ENCODE data around the gene RNF133.
"Not testable (repeated sequence)": the region's sequence is repeated elsewhere in the genome, so short reads cannot be mapped to it uniquely, and the experiment has no call there.

The RNF133 gene

DNA sequence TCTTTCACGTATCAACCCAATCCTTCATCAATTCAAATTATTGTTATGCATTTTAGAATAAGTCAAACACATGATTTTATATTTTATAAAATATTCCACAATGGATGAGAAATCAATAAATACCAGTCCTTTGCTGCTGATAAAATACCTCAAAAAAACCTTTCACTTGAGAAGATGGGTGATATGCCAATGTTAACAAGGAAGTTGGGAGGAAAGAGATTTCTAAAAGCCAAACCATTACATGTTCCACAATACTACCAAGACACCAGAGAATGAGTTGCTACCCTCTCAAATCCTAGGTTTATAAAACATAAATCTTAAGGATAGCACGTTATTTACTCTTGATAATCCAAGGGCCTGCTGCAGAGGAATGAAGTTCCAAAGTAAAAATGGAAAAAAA is 14.4 kb downstream of the RNF133 start:
- Histone ChIP-seq H3K9ac (ENCODE audit: low read depth, low read length, poor library complexity, severe bottlenecking) (no peak overlapping the region), H2AFZ (ENCODE audit: low read length) (no peak overlapping the region), H3K27me3 (ENCODE audit: insufficient read depth, low read length, poor library complexity, severe bottlenecking) (no peaks in the 10 kb centered on the region), H3F3A (ENCODE audit: low read depth) (no peaks in the 10 kb centered on the region), H3K79me2 (ENCODE audit: insufficient read depth, low read length) (no peaks in the 10 kb centered on the region), H4K20me1 (ENCODE audit: insufficient read depth, low read length, poor library complexity, severe bottlenecking) (no peaks in the 10 kb centered on the region), H3K4me1 (ENCODE audit: insufficient read depth, low read length, poor library complexity, severe bottlenecking) (no peaks in the 10 kb centered on the region), H3K9me3 (ENCODE audit: insufficient read depth, low read depth, low read length) (no peaks in the 10 kb centered on the region), H3K4me2 (ENCODE audit: low read depth, low read length, poor library complexity, severe bottlenecking) (no peak overlapping the region), H3K36me3 (ENCODE audit: insufficient read depth, low read length) (no peaks in the 10 kb centered on the region), H3K9me2 (replicated peaks; ENCODE audit: low read depth, low read length) (no peaks in the 10 kb centered on the region), H3K4me3 (ENCODE audit: low read length, poor library complexity, severe bottlenecking) (no peak overlapping the region)
- TF ChIP-seq EZH2phosphoT487 (IDR thresholded peaks at IDR 0.05; ENCODE audit: borderline replicate concordance) = no peak
- TF ChIP-seq, protein P1, sequence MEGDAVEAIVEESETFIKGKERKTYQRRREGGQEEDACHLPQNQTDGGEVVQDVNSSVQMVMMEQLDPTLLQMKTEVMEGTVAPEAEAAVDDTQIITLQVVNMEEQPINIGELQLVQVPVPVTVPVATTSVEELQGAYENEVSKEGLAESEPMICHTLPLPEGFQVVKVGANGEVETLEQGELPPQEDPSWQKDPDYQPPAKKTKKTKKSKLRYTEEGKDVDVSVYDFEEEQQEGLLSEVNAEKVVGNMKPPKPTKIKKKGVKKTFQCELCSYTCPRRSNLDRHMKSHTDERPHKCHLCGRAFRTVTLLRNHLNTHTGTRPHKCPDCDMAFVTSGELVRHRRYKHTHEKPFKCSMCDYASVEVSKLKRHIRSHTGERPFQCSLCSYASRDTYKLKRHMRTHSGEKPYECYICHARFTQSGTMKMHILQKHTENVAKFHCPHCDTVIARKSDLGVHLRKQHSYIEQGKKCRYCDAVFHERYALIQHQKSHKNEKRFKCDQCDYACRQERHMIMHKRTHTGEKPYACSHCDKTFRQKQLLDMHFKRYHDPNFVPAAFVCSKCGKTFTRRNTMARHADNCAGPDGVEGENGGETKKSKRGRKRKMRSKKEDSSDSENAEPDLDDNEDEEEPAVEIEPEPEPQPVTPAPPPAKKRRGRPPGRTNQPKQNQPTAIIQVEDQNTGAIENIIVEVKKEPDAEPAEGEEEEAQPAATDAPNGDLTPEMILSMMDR (conservative IDR thresholded peaks at IDR 0.05; ENCODE audit: low read length) = no peak

GRCh38 chr7:122682815-122683550 is 15.9 kb downstream of the RNF133 start:
- no peaks in the 10 kb centered on the region for H3K9me2 ChIP-seq (replicated peaks; ENCODE audit: low read depth, low read length)
- no peaks in the 10 kb centered on the region for H4K20me1 ChIP-seq (ENCODE audit: insufficient read depth, low read length, poor library complexity, severe bottlenecking)
- H3K36me3 ChIP-seq (ENCODE audit: insufficient read depth, low read length) = no peaks in the 10 kb centered on the region
- no peaks in the 10 kb centered on the region for H3K27me3 ChIP-seq (ENCODE audit: insufficient read depth, low read length, poor library complexity, severe bottlenecking)
- H2AFZ ChIP-seq (ENCODE audit: low read length) = no peak overlapping the region
- H3K9ac ChIP-seq (ENCODE audit: low read depth, low read length, poor library complexity, severe bottlenecking) = no peak overlapping the region
- no peaks in the 10 kb centered on the region for H3K79me2 ChIP-seq (ENCODE audit: insufficient read depth, low read length)
- H3F3A ChIP-seq (ENCODE audit: low read depth) = no peaks in the 10 kb centered on the region
- no peak overlapping the region for H3K4me3 ChIP-seq (ENCODE audit: low read length, poor library complexity, severe bottlenecking)
- no peaks in the 10 kb centered on the region for H3K4me1 ChIP-seq (ENCODE audit: insufficient read depth, low read length, poor library complexity, severe bottlenecking)
- TF ChIP-seq, protein P1 (conservative IDR thresholded peaks at IDR 0.05; ENCODE audit: low read length) = no peak
- TF ChIP-seq EZH2phosphoT487 (IDR thresholded peaks at IDR 0.05; ENCODE audit: borderline replicate concordance) = no peak
- H3K4me2 ChIP-seq (ENCODE audit: low read depth, low read length, poor library complexity, severe bottlenecking) = no peak overlapping the region
- no peaks in the 10 kb centered on the region for H3K9me3 ChIP-seq (ENCODE audit: insufficient read depth, low read depth, low read length)

DNA sequence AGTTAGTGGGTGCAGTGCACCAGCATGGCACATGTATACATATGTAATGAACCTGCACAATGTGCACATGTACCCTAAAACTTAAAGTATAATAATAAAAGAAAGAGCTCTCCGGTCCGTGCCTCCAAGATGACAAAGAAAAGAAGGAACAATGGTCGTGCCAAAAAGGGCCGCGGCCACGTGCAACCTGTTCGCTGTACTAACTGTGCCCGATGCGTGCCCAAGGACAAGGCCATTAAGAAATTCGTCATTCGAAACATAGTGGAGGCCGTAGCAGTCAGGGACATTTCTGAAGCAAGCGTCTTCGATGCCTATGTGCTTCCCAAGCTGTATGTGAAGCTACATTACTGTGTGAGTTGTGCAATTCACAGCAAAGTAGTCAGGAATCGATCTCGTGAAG is 17.7 kb downstream of the RNF133 start:
- not testable (repeated sequence) for H3K9me3 ChIP-seq (ENCODE audit: insufficient read depth, low read depth, low read length); H3K4me3 ChIP-seq (ENCODE audit: low read length, poor library complexity, severe bottlenecking); H3K79me2 ChIP-seq (ENCODE audit: insufficient read depth, low read length); H3F3A ChIP-seq (ENCODE audit: low read depth); H3K4me2 ChIP-seq (ENCODE audit: low read depth, low read length, poor library complexity, severe bottlenecking); H3K36me3 ChIP-seq (ENCODE audit: insufficient read depth, low read length); H3K9me2 ChIP-seq (replicated peaks; ENCODE audit: low read depth, low read length); H2AFZ ChIP-seq (ENCODE audit: low read length); H3K9ac ChIP-seq (ENCODE audit: low read depth, low read length, poor library complexity, severe bottlenecking); H4K20me1 ChIP-seq (ENCODE audit: insufficient read depth, low read length, poor library complexity, severe bottlenecking); H3K4me1 ChIP-seq (ENCODE audit: insufficient read depth, low read length, poor library complexity, severe bottlenecking); H3K27me3 ChIP-seq (ENCODE audit: insufficient read depth, low read length, poor library complexity, severe bottlenecking)

- TF ChIP-seq EZH2phosphoT487 (IDR thresholded peaks at IDR 0.05; ENCODE audit: borderline replicate concordance) = no peak
- TF ChIP-seq, protein P1 (conservative IDR thresholded peaks at IDR 0.05; ENCODE audit: low read length) = no peak
- no peaks in the 10 kb centered on the region for H4K20me1 ChIP-seq (ENCODE audit: insufficient read depth, low read length, poor library complexity, severe bottlenecking)
- H3K79me2 ChIP-seq (ENCODE audit: insufficient read depth, low read length) = no peaks in the 10 kb centered on the region
- no peaks in the 10 kb centered on the region for H3K4me1 ChIP-seq (ENCODE audit: insufficient read depth, low read length, poor library complexity, severe bottlenecking)
- no peak overlapping the region for H3K4me2 ChIP-seq (ENCODE audit: low read depth, low read length, poor library complexity, severe bottlenecking)
- H2AFZ ChIP-seq (ENCODE audit: low read length) = no peak overlapping the region
- no peak overlapping the region for H3K9ac ChIP-seq (ENCODE audit: low read depth, low read length, poor library complexity, severe bottlenecking)
- H3F3A ChIP-seq (ENCODE audit: low read depth) = no peaks in the 10 kb centered on the region
- no peaks in the 10 kb centered on the region for H3K9me2 ChIP-seq (replicated peaks; ENCODE audit: low read depth, low read length)
- no peaks in the 10 kb centered on the region for H3K36me3 ChIP-seq (ENCODE audit: insufficient read depth, low read length)
- no peaks in the 10 kb centered on the region for H3K27me3 ChIP-seq (ENCODE audit: insufficient read depth, low read length, poor library complexity, severe bottlenecking)
- H3K9me3 ChIP-seq (ENCODE audit: insufficient read depth, low read depth, low read length) = no peaks in the 10 kb centered on the region
- no peak overlapping the region for H3K4me3 ChIP-seq (ENCODE audit: low read length, poor library complexity, severe bottlenecking)
These were observed 19.1 kb downstream of the RNF133 start for GRCh38 chr7:122679813-122680212.

DNA sequence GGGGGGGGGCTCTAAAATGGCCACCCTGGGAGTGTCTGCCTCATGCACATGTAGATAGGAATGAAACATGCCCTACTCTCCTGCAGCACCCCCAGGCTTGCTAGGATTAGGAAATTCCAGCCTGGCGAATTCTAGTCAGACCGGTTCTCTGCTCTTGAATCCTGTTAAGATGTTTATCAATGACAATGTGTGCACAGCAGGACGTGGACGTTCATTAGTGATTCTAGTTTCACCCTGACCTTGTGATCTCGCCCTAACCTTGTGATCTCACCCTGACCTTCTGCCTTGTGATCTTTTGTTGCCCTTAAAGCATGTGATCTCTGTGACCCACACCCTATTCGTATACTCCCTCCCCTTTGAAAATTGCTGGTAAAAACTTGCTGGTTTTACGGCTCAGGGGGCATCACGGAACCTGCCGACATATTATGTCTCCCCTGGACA is 19.6 kb downstream of the RNF133 start:
- not testable (repeated sequence) for H3K79me2 ChIP-seq (ENCODE audit: insufficient read depth, low read length); H3K9ac ChIP-seq (ENCODE audit: low read depth, low read length, poor library complexity, severe bottlenecking); H2AFZ ChIP-seq (ENCODE audit: low read length); H3K9me2 ChIP-seq (replicated peaks; ENCODE audit: low read depth, low read length); H3K9me3 ChIP-seq (ENCODE audit: insufficient read depth, low read depth, low read length); H3F3A ChIP-seq (ENCODE audit: low read depth); H3K27me3 ChIP-seq (ENCODE audit: insufficient read depth, low read length, poor library complexity, severe bottlenecking); H3K4me1 ChIP-seq (ENCODE audit: insufficient read depth, low read length, poor library complexity, severe bottlenecking); H3K36me3 ChIP-seq (ENCODE audit: insufficient read depth, low read length); H4K20me1 ChIP-seq (ENCODE audit: insufficient read depth, low read length, poor library complexity, severe bottlenecking); H3K4me2 ChIP-seq (ENCODE audit: low read depth, low read length, poor library complexity, severe bottlenecking); H3K4me3 ChIP-seq (ENCODE audit: low read length, poor library complexity, severe bottlenecking)
